Right cardiac atrium (tissue), 5 donors: ENCODE measurements around the gene KLHL17. TPM values are rescaled to one million over a fixed set of nuclear protein-coding genes. Genes with fewer than 3 reads are reported as not detected.
"Not testable (repeated sequence)": the region's sequence is repeated elsewhere in the genome, so short reads cannot be mapped to it uniquely, and the experiment has no call there.

Source experiments
- ATAC-seq, 2 donors: fragments of 200-7000 bp; cut with Tn5 transposase; one replicate each; pipeline versions ENCODE4 v1.8.0 to v1.9.1; 2020; ENCODE audit warnings: moderate library complexity in 2 of 2, mild to moderate bottlenecking in 1 of 2
- DNase-seq, 3 donors: peaks; one replicate each; pipeline ENCODE4 v3.0.0-alpha.2; 2020
- H3K27ac ChIP-seq: one replicate; pipeline ENCODE4 v1.5.1; 2013; ENCODE audit warnings: mild to moderate bottlenecking, low read length, control low read depth, moderate library complexity
- H3K27me3 ChIP-seq: one replicate; pipeline ENCODE4 v1.6.1; 2013; ENCODE audit not compliant: control insufficient read depth, insufficient read depth
- H3K4me1 ChIP-seq: one replicate; pipeline ENCODE4 v1.6.1; 2013; ENCODE audit warnings: low read length; ENCODE audit not compliant: control insufficient read depth, insufficient read depth
- H3K4me3 ChIP-seq: one replicate; pipeline ENCODE4 v1.5.1; 2013; ENCODE audit warnings: low read length, control low read depth
- H3K9me3 ChIP-seq: one replicate; pipeline ENCODE4 v1.6.1; 2013; ENCODE audit warnings: low read length; ENCODE audit not compliant: control insufficient read depth
- WGBS: extraction: QIAGEN DNeasy Blood & Tissue Kit; methylation state at CpG from one replicate; pipeline ENCODE4 v1.1.7; 2013; 5-methylcytosine and 5-hydroxymethylcytosine counted together
- intact Hi-C, 4 donors: fragments of 100-400 bp; cut with DNase I; formaldehyde crosslinking; loops; one replicate each; pipeline versions ENCODE4 v1.11.0 to v1.14.0; 2022 to 2023
- polyA plus RNA-seq: library from polyadenylated mRNA; stranded (reverse); fragments of 200-250 nt; gene quantifications from one replicate; pipeline ENCODE4 v1.2.3, GENCODE V29; 2013
- total RNA-seq, 4 donors: library from RNA; stranded (reverse); fragmentation: NEBNext Ultra II Directional; extraction: Animal tissue kit (Norgen Biotek cat#: 25700); gene quantifications; one replicate each; pipeline ENCODE4 v1.2.1, GENCODE V29; 2021
- donor health status: healthy with polysubstance abuse.
- donor health status: DM: no; HTN: yes; CAD: no.
- donor health status: DM: no; HTN: no; CAD: no.
- donor health status: DM: no; HTN: yes; CAD: no; lungs with severe emphysema.
- donor health status: DM: yes; HTN: yes; CAD: no.

Gene KLHL17
- total and polyA plus RNA-seq, 5 donors: 5.0 to 9.7 (median 5.4) TPM

DNA sequence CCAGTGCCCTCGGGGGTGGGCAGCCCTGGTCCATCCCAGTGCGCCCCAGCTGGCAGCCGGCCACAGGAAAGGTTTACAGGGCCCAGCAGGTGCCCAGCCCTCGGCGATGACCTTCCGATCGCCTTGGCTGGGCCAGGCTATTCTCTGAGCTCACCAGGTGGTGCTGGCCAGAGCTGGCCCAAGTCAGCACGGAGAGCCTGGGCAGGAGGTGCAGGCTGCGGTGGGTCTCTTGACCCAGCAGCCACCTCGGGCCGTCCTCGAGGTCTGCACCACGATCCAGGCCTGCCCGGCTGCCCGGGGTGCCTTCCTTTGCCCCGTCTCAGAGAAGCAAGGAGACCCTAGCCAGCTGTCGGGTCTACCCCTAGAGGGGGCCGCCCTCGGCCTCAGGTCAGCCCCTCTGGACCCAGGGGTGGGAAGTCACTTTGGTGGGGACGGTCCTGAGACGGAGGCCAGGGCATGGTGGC lies 21.1 kb downstream of the KLHL17 start:
- WGBS: 75% methylated on average over 21 of the region's 21 CpGs
- intact Hi-C loops: loop anchor here in 1 of 4 donors (5.0 kb wide), 1 partner anchor 81 kb away; no protein-coding TSS in a partner anchor

DNA sequence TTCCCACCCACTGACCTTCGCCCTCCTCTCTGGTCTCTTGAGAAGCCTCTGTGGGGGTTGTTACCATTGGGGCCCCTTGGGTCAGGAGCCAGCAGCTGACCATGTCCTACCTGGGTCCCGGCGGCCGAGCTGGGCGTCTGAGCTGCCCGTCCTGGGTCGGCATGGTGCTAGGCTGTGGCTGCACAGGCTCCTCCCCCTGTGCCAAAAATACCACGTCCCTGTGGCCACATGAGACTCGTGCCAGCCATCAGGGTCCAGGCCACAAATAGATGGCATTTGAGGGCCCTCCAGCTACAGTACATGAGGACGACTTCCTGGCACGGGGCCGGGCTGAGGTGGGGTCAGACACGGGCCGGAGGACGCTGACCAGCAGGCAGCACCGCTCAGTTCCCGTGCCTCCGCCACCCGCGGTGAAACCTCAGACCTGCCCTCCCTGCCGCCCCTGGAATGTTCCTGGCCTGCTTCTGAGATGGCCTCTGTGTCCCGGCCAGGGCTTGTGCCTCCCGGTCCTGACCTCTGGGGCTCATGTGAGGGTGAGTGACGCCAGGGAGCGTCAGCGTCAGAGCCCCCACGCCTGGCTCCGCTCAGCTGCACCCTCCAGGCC lies 21.7 kb downstream of the KLHL17 start, which contains the start of gene PERM1:
PERM1 (minus strand) TSS at position 139 of the 604 bp plus-strand sequence. CDS start 1,064 bp downstream, outside the sequence.
- Histone ChIP-seq H3K4me3 (peak within 1 kb of the TSS; percentile 12), H3K27ac (peak within 1 kb of the TSS; percentile 81), H3K4me1 (no peaks in the 10 kb centered on the region), H3K27me3 (no peaks in the 10 kb centered on the region), H3K9me3 (no peaks in the 10 kb centered on the region)
- 52% methylated on average over 28 of the region's 28 CpGs for WGBS
- ATAC-seq (peak; percentile 67 to 68), DNase-seq (peak; percentile 70 to 89 (median 85))
- intact Hi-C loops: loop anchor here in 1 of 4 donors (5.0 kb wide), 1 partner anchor 80 kb away; no protein-coding TSS in a partner anchor

More for the DNA sequence above, 21.1 kb downstream of the KLHL17 start:
- Histone ChIP-seq H3K9me3 (no peaks in the 10 kb centered on the region), H3K4me3 (peak overlapping the region; percentile 12), H3K4me1 (no peaks in the 10 kb centered on the region), H3K27me3 (no peaks in the 10 kb centered on the region), H3K27ac (peak overlapping the region; percentile 81)
- DNase-seq (peak; percentile 30 to 73 (median 58)), ATAC-seq (peak; percentile 3 to 9)

DNA sequence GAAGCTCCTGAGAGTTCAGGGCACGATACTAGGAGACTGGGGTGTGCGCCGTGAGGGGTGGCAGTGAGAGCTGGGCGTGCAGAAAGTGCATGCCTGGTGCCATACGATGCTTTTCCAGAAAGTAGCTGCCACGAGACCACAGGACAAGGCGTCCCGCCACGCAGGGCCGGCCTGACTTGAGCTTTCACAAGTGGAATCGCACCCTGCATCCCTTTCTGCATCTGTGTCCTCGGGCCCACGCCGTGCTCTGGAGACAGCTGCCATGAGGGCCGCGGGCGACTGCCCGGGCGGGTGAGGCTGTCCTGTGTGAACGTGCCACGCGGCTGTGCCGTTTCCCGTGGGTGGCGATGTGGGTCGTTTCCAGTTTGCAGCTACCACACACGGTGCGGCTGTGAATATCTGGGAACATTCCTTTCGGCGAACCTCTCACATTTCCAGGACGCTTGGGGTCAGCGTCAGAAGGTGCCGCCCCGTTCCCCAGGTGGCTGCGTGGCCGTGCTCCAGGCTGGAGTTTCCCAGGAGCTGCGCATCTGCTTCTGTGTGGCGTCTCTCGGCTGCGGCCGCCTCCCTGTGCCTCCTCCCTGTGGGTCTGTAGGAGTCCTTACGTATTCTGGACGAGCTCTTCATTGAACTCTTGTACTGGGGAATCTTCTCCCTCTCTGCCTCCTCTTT lies 22.5 kb downstream of the KLHL17 start:
- intact Hi-C loops: loop anchor here in 1 of 4 donors (5.0 kb wide), 1 partner anchor 79 kb away; no protein-coding TSS in a partner anchor
- peak; percentile 19 to 64 (median 54) for DNase-seq
- no peaks in the 10 kb centered on the region for H3K4me1 ChIP-seq
- H3K27ac ChIP-seq: peak overlapping the region; percentile 15
- ATAC-seq: no peak
- H3K4me3 ChIP-seq: no peak overlapping the region
- WGBS: 84% methylated on average over 43 of the region's 43 CpGs
- no peaks in the 10 kb centered on the region for H3K9me3 ChIP-seq
- no peaks in the 10 kb centered on the region for H3K27me3 ChIP-seq

DNA sequence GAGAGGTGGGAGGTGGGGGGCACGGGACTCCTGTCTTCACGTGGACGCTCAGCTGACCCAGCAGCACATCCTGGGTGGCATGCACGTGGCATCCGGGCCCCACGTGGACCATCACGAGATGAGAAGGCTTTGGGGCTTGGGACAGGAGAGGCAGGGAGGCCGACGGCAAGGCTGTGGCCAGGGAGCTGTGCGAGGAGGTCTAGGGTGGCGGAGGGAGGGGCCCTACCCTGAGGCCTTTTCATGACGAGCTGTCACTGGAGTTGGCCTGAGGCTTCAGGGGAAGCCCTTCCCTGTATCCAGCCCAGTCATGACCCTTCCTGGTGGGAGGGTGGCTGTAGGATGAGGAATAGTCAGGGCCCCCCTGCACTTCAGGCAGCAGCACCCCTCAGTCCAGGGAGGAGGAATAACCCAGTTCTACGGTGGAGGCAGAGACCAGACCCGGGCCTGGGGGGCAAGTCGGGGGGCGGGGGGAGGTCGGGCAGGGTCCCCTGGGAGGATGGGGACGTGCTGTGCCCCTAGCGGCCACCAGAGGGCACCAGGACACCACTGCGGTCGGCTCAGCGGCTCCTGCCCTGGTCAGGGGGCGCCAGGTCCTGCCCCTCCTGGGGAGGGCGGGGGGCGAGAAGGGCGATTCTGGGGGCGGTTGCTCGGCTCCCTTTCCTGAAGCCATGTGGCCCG lies 23.6 kb downstream of the KLHL17 start:
- H3K4me3 ChIP-seq: no peak overlapping the region
- no peaks in the 10 kb centered on the region for H3K9me3 ChIP-seq
- H3K27ac ChIP-seq: no peak overlapping the region
- H3K4me1 ChIP-seq: no peaks in the 10 kb centered on the region
- intact Hi-C loops: loop anchor here in 2 of 4 donors (2.0 to 5.0 kb wide), 2 partner anchors 15 to 78 kb away; no protein-coding TSS in a partner anchor
- peak; percentile 51 to 85 (median 82) for DNase-seq
- 21% methylated on average over 29 of the region's 29 CpGs for WGBS
- H3K27me3 ChIP-seq: no peaks in the 10 kb centered on the region
- peak; percentile 17 to 18 for ATAC-seq

DNA sequence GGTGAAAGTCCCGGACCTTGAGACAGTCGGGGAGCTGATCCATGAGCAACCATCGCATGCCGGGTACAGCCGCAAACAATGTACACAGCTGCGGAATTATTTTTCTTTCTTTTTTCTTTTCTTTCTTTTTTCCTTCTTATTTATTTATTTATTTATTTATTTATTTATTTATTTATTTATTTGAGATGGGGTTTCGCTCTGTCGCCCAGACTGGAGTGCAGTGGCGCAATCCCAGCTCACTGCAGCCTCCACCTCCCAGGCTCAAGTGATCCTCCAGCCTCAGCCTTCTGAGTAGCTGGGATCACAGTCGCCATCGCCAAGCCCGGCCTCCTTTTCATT lies 24.1 kb downstream of the KLHL17 start:
- no peak for ATAC-seq
- Histone ChIP-seq H3K4me3 (no peak overlapping the region), H3K4me1 (no peaks in the 10 kb centered on the region), H3K9me3 (no peaks in the 10 kb centered on the region), H3K27ac (no peak overlapping the region), H3K27me3 (no peaks in the 10 kb centered on the region)
- intact Hi-C loops: loop anchor here in 2 of 4 donors (2.0 to 5.0 kb wide), 2 partner anchors 14 to 78 kb away; no protein-coding TSS in a partner anchor
- DNase-seq: peak in 1 of 3 donors; percentile 25
- WGBS: 57% methylated on average over 12 of the region's 12 CpGs

DNA sequence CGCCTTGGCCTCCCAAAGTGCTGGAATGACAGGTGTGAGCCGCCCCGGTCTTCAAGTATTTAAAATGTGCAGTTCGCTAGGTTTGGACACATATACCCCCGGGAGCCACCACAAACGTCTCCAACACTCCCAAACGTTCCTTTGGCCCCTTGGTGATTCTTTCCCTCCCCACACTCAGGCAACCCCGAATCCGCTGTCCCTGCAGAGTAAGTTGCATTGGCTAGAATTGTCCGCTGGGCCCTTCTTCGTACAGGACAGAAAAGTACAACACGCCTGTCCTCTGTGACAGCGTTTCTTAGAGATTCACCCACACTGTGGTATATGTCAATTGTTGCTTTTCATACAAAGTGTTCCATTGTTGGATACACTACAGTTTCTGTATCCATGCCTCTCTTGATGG lies 24.7 kb downstream of the KLHL17 start:
- Histone ChIP-seq H3K27ac (no peak overlapping the region), H3K9me3 (no peaks in the 10 kb centered on the region), H3K4me1 (no peaks in the 10 kb centered on the region), H3K27me3 (no peaks in the 10 kb centered on the region), H3K4me3 (no peak overlapping the region)
- 76% methylated on average over 13 of the region's 13 CpGs for WGBS
- DNase-seq: peak in 1 of 3 donors; percentile 19
- intact Hi-C loops: loop anchor here in 3 of 4 donors (2.0 to 5.0 kb wide), 2 partner anchors 14 to 77 kb away; no protein-coding TSS in a partner anchor
- ATAC-seq: no peak

DNA sequence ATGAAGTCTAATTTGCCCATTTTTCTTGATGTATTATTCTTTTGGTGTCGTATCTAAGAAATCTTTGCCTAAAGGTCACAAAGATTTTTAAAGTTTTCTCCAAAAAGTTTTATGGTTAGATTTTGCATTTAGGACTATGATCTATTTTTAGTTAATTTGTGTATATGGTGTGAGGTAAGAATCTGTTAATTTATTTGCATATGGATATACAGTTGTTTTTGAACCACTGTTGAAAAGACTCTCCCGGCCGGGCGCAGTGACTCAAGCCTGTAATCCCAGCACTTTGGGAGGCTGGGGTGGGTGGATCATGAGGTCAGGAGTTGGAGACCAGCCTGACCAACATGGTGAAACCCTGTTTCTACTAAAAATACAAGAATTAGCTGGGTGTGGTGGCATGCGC lies 27.7 kb downstream of the KLHL17 start:
- not testable (repeated sequence) for H3K4me1 ChIP-seq
- intact Hi-C loops: loop anchor here in 3 of 4 donors (5.0 kb wide), 1 partner anchor 74 kb away; no protein-coding TSS in a partner anchor

DNA sequence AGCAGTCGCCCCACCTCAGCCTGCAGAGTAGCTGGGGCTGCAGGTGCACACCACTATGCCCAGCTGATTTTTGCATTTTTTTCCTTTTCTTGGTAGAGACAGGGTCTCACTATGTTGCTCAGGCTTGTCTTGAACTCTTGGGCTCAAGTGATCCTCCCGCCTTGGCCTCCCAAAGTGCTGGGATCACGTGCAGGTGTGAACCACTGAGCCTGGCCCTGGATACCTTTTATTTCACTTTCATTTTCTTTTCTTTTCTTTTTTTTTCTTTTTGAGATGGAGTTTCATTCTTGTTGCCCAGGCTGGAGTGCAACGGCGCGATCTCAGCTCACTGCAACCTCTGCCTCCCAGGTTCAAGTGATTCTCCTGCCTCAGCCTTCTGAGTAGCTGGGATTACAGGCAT lies 30.9 kb downstream of the KLHL17 start:
- intact Hi-C loops, H3K4me1 ChIP-seq, H3K9me3 ChIP-seq, H3K27ac ChIP-seq, H3K27me3 ChIP-seq, H3K4me3 ChIP-seq, DNase-seq, ATAC-seq: not testable (repeated sequence)
- WGBS: 92% methylated on average over 6 of the region's 6 CpGs

More for the DNA sequence above, 27.7 kb downstream of the KLHL17 start:
- H3K4me3 ChIP-seq, H3K27ac ChIP-seq, ATAC-seq, H3K27me3 ChIP-seq, H3K9me3 ChIP-seq: not testable (repeated sequence)
- 86% methylated on average over 5 of the region's 5 CpGs for WGBS
- peak in 1 of 3 donors; percentile 12 for DNase-seq

DNA sequence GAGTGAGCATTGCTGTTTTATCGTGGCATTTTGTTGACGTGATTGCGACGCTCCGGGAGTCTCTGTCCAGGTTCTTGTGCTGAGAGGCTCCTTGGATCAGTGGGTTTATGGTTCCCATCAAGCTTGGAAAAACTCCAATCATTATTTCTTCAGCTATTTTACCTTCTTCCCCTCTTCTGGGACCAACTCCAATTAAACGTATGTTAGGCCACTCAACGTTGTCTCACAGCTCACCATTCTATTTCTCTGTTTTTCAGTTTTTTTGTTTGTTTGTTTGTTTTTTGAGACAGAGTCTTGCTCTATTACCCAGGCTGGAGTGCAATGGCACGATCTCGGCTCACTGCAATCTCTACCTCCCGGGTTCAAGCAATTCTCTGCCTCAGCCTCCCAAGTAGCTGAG lies 31.5 kb downstream of the KLHL17 start:
- DNase-seq: no peak
- H3K27ac ChIP-seq: no peak overlapping the region
- H3K4me1 ChIP-seq: no peaks in the 10 kb centered on the region
- no peak for ATAC-seq
- WGBS: 96% methylated on average over 10 of the region's 10 CpGs
- no peaks in the 10 kb centered on the region for H3K27me3 ChIP-seq
- H3K9me3 ChIP-seq: no peaks in the 10 kb centered on the region
- no peak overlapping the region for H3K4me3 ChIP-seq
- intact Hi-C loops: no loop called here

DNA sequence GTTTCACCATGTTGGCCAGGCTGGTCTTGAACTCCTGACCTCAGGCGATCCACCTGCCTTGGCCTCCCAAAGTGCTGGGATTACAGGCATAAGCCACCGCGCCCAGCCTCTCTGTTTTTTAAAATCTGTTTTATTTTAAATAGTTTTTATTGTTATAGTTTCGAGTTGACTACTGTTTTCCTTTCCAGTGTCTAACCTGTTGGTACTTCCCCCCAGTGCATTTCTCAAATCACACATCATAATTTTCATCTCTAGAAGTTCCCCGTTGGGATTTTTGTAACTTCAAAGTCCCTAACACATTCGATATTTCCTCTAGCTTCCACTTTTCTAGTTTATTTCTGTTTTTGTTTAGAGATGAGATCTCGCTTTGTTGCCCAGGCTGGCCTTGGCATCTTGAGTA lies 32.0 kb downstream of the KLHL17 start:
- H3K9me3 ChIP-seq: no peaks in the 10 kb centered on the region
- no peak for ATAC-seq
- no peaks in the 10 kb centered on the region for H3K27me3 ChIP-seq
- no peaks in the 10 kb centered on the region for H3K4me1 ChIP-seq
- 90% methylated on average over 7 of the region's 7 CpGs for WGBS
- intact Hi-C loops: no loop called here
- H3K4me3 ChIP-seq: no peak overlapping the region
- no peak overlapping the region for H3K27ac ChIP-seq
- DNase-seq: no peak
